Ectodermal cell (in vitro differentiated cells): ENCODE results near the gene GRB10.

Source experiments
- H3K27ac ChIP-seq: 2 replicates; pipeline ENCODE4 v1.7.0; 2013; ENCODE audit warnings: mild to moderate bottlenecking, low read depth, low read length; ENCODE audit not compliant: insufficient read depth, poor library complexity, severe bottlenecking
- H3K27me3 ChIP-seq: 2 replicates; pipeline ENCODE4 v1.7.0; 2013; ENCODE audit warnings: mild to moderate bottlenecking, low read length; ENCODE audit not compliant: insufficient read depth, control insufficient read depth, poor library complexity, severe bottlenecking
- H3K36me3 ChIP-seq: one replicate; pipeline ENCODE4 v1.7.0; 2013; ENCODE audit warnings: low read length; ENCODE audit not compliant: control insufficient read depth, insufficient read depth
- H3K4me1 ChIP-seq: one replicate; pipeline ENCODE4 v1.7.0; 2013; ENCODE audit warnings: low read length; ENCODE audit not compliant: control insufficient read depth, insufficient read depth
- H3K4me3 ChIP-seq: 2 replicates; pipeline ENCODE4 v1.7.0; 2013; ENCODE audit warnings: low read depth, low read length, control low read depth; ENCODE audit not compliant: insufficient read depth
- H3K9me3 ChIP-seq: 2 replicates; pipeline ENCODE4 v1.7.0; 2013; ENCODE audit warnings: mild to moderate bottlenecking, low read length, moderate library complexity; ENCODE audit not compliant: control insufficient read depth
- WGBS, 2 experiments: methylation state at CpG; one replicate each; pipeline ENCODE4 v1.1.7; 2013; ENCODE audit warnings: missing lambda C conversion rate in 2 of 2; 5-methylcytosine and 5-hydroxymethylcytosine counted together

The GRB10 gene

GRCh38 chr7:50803359-50804337, 21.0 kb upstream of the GRB10 start:
- H3K27me3 ChIP-seq: no peaks in the 10 kb centered on the region
- H3K36me3 ChIP-seq: no peaks in the 10 kb centered on the region
- H3K27ac ChIP-seq: no peak overlapping the region
- no peaks in the 10 kb centered on the region for H3K9me3 ChIP-seq
- 85 to 96% methylated on average over 5 of the region's 5 CpGs for WGBS, 2 experiments
- H3K4me3 ChIP-seq: no peak overlapping the region
- no peaks in the 10 kb centered on the region for H3K4me1 ChIP-seq

- Histone ChIP-seq H3K36me3 (no peaks in the 10 kb centered on the region), H3K27ac (no peak overlapping the region), H3K4me3 (no peak overlapping the region), H3K9me3 (no peaks in the 10 kb centered on the region), H3K4me1 (no peaks in the 10 kb centered on the region), H3K27me3 (no peaks in the 10 kb centered on the region)
- WGBS, 2 experiments: 96 to 98% methylated on average over 1 of the region's 1 CpG
Measured at GRCh38 chr7:50801907-50802306, 19.2 kb upstream of the GRB10 start.

GRCh38 chr7:50799873-50800272, 17.2 kb upstream of the GRB10 start:
- Histone ChIP-seq H3K27ac (no peak overlapping the region), H3K4me1 (no peaks in the 10 kb centered on the region), H3K4me3 (no peak overlapping the region), H3K9me3 (no peaks in the 10 kb centered on the region), H3K27me3 (peaks cover 7% of the 10 kb centered on the region), H3K36me3 (no peaks in the 10 kb centered on the region)
- 93% methylated on average over 8 of the region's 8 CpGs for WGBS, 2 experiments

GRCh38 chr7:50798126-50798525, 15.4 kb upstream of the GRB10 start:
- Histone ChIP-seq H3K9me3 (no peaks in the 10 kb centered on the region), H3K36me3 (no peaks in the 10 kb centered on the region), H3K4me1 (no peaks in the 10 kb centered on the region), H3K27ac (no peak overlapping the region), H3K27me3 (peaks cover 21% of the 10 kb centered on the region), H3K4me3 (no peak overlapping the region)
- WGBS, 2 experiments: 97 to 98% methylated on average over 2 of the region's 2 CpGs

GRCh38 chr7:50795831-50796230, 13.1 kb upstream of the GRB10 start:
- Histone ChIP-seq H3K4me3 (no peak overlapping the region), H3K27me3 (peaks cover 31% of the 10 kb centered on the region), H3K36me3 (no peaks in the 10 kb centered on the region), H3K4me1 (peaks cover 7% of the 10 kb centered on the region), H3K9me3 (no peaks in the 10 kb centered on the region), H3K27ac (no peak overlapping the region)
- WGBS, 2 experiments: 92% methylated on average over 5 of the region's 5 CpGs

- Histone ChIP-seq H3K4me3 (no peak overlapping the region), H3K4me1 (peaks cover 10% of the 10 kb centered on the region), H3K27me3 (peaks cover 31% of the 10 kb centered on the region), H3K27ac (no peak overlapping the region), H3K36me3 (no peaks in the 10 kb centered on the region), H3K9me3 (no peaks in the 10 kb centered on the region)
- WGBS, 2 experiments: 43 to 46% methylated on average over 2 of the region's 2 CpGs
Measured at GRCh38 chr7:50795253-50795652, 12.6 kb upstream of the GRB10 start.

- Histone ChIP-seq H3K36me3 (no peaks in the 10 kb centered on the region), H3K4me1 (peaks cover 20% of the 10 kb centered on the region), H3K9me3 (no peaks in the 10 kb centered on the region), H3K27me3 (peaks cover 31% of the 10 kb centered on the region), H3K27ac (no peak overlapping the region), H3K4me3 (peak overlapping the region; percentile 49)
- 54 to 61% methylated on average over 18 of the region's 18 CpGs for WGBS, 2 experiments
Measured at GRCh38 chr7:50793947-50794570, 11.4 kb upstream of the GRB10 start.

GRCh38 chr7:50793120-50793946, 10.6 kb upstream of the GRB10 start:
- Histone ChIP-seq H3K9me3 (no peaks in the 10 kb centered on the region), H3K27ac (no peak overlapping the region), H3K36me3 (no peaks in the 10 kb centered on the region), H3K4me1 (peaks cover 20% of the 10 kb centered on the region), H3K27me3 (peaks cover 31% of the 10 kb centered on the region), H3K4me3 (peak overlapping the region; percentile 54)
- 1% methylated on average over 103 to 113 of the region's 113 CpGs for WGBS, 2 experiments

- WGBS, 2 experiments: 0% methylated on average over 91 of the region's 91 CpGs
- no peaks in the 10 kb centered on the region for H3K9me3 ChIP-seq
- H3K4me1 ChIP-seq: peaks cover 20% of the 10 kb centered on the region
- H3K36me3 ChIP-seq: no peaks in the 10 kb centered on the region
- no peak overlapping the region for H3K27ac ChIP-seq
- peaks cover 31% of the 10 kb centered on the region for H3K27me3 ChIP-seq
- H3K4me3 ChIP-seq: peak overlapping the region; percentile 54
Measured at GRCh38 chr7:50792342-50793119, 9.8 kb upstream of the GRB10 start.
